HG02938 (cell line): ENCODE data around the gene ANO8.
"Not testable (repeated sequence)": the region's sequence is repeated elsewhere in the genome, so short reads cannot be mapped to it uniquely, and the experiment has no call there.

ENCODE experiments used
- ATAC-seq: cut with Tn5 transposase; IDR thresholded peaks from one replicate; pipeline ENCODE4 v1.9.1; 2021; ENCODE audit warnings: mild to moderate bottlenecking, moderate library complexity; ENCODE audit not compliant: unreplicated experiment

ANO8 gene

GRCh38 chr19:17292301-17293074, 42.2 kb downstream of the ANO8 start:
- ATAC-seq = peak; percentile 66

- no peak for ATAC-seq
Observed at GRCh38 chr19:17289489-17289888, 45.2 kb downstream of the ANO8 start.

- ATAC-seq = no peak
Observed at GRCh38 chr19:17286752-17287151, 47.9 kb downstream of the ANO8 start.

GRCh38 chr19:17286263-17286662, 48.4 kb downstream of the ANO8 start:
- ATAC-seq = no peak

- no peak for ATAC-seq
Observed at GRCh38 chr19:17285415-17286135, 49.1 kb downstream of the ANO8 start.

- ATAC-seq = no peak
Observed at GRCh38 chr19:17283504-17283996, 51.1 kb downstream of the ANO8 start.

- peak; percentile 57 for ATAC-seq
Observed at GRCh38 chr19:17282488-17283125, 52.0 kb downstream of the ANO8 start.

- ATAC-seq = no peak
Observed at GRCh38 chr19:17281391-17282304, 53.0 kb downstream of the ANO8 start, which contains the start of gene ANKLE1. Gene ANKLE1 (plus strand): TSS chr19:17281901. CDS start chr19:17281921, 20 bp downstream.

- no peak for ATAC-seq
Observed at GRCh38 chr19:17279436-17279835, 55.2 kb downstream of the ANO8 start.

GRCh38 chr19:17275441-17276175, 59.0 kb downstream of the ANO8 start:
- ATAC-seq = no peak

GRCh38 chr19:17274892-17275291, 59.8 kb downstream of the ANO8 start:
- not testable (repeated sequence) for ATAC-seq
